Bronchial epithelial cell (primary cell): ENCODE data around the gene ALS2CL. TPM values are rescaled to one million over a fixed set of nuclear protein-coding genes. Genes with fewer than 3 reads are reported as not detected.

ENCODE experiments used
- DNase-seq: peaks from one replicate; pipeline ENCODE4 v3.0.0-alpha.2; 2010; ENCODE audit warnings: low read depth
- FAIRE-seq: peaks from 2 replicates; lab custom pipeline; 2011; peaks lifted over from hg19 to GRCh38; lab: Jason Lieb, UNC
- H3K27me3 ChIP-seq: 2 replicates; pipeline ENCODE4 v1.5.1; 2011; ENCODE audit warnings: low read length; ENCODE audit not compliant: control insufficient read depth, insufficient read depth
- H3K36me3 ChIP-seq: 2 replicates; pipeline ENCODE4 v1.5.1; 2011; ENCODE audit warnings: low read length; ENCODE audit not compliant: control insufficient read depth, insufficient read depth
- H3K4me3 ChIP-seq: 2 replicates; pipeline ENCODE4 v1.5.1; 2011; ENCODE audit warnings: mild to moderate bottlenecking, low read depth, low read length, control low read depth
- total RNA-seq: library from RNA; depleted of rRNA; stranded (reverse); fragments of >200 nt; gene quantifications from 2 replicates; pipeline ENCODE4 v1.2.1, GENCODE V29; 2014
- TF ChIP-seq, protein P1 (sequence below): IDR thresholded peaks from 2 replicates; pipeline ENCODE4 v1.5.1; 2011; ENCODE audit warnings: mild to moderate bottlenecking, moderate library complexity, low read length, control low read depth, inconsistent platforms; ENCODE audit not compliant: insufficient read depth, severe bottlenecking

The ALS2CL gene
- total RNA-seq, 1 donor from 2014 or later, result 163 TPM

GRCh38 chr3:46678280-46678679, 15.2 kb downstream of the ALS2CL start:
- TF ChIP-seq, protein P1, sequence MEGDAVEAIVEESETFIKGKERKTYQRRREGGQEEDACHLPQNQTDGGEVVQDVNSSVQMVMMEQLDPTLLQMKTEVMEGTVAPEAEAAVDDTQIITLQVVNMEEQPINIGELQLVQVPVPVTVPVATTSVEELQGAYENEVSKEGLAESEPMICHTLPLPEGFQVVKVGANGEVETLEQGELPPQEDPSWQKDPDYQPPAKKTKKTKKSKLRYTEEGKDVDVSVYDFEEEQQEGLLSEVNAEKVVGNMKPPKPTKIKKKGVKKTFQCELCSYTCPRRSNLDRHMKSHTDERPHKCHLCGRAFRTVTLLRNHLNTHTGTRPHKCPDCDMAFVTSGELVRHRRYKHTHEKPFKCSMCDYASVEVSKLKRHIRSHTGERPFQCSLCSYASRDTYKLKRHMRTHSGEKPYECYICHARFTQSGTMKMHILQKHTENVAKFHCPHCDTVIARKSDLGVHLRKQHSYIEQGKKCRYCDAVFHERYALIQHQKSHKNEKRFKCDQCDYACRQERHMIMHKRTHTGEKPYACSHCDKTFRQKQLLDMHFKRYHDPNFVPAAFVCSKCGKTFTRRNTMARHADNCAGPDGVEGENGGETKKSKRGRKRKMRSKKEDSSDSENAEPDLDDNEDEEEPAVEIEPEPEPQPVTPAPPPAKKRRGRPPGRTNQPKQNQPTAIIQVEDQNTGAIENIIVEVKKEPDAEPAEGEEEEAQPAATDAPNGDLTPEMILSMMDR, result no peak
- H3K4me3 ChIP-seq, result no peak overlapping the region
- FAIRE-seq, result peak; percentile 58
- DNase-seq, result no peak
- H3K36me3 ChIP-seq, result peaks cover 91% of the 10 kb centered on the region
- H3K27me3 ChIP-seq, result no peaks in the 10 kb centered on the region

DNA sequence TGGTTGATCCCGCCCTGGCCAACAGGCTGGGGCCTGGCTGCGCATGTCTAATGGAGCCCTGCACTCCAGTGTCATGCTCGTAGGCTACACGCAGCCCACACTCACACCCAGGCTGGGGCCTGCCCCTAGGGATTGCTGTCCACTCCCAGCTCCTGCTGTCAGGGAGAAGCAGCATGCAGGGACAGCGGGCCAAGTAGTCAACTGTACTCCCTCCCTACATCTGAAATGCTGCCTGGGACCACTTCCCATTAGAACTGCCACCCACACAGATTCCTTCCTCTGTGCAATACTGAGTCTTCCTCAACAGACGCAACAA, 16.1 kb downstream of the ALS2CL start:
- H3K27me3 ChIP-seq, result no peaks in the 10 kb centered on the region
- H3K4me3 ChIP-seq, result no peak overlapping the region
- TF ChIP-seq, protein P1, result no peak
- DNase-seq (no peak), FAIRE-seq (no peak)
- H3K36me3 ChIP-seq, result peaks cover 89% of the 10 kb centered on the region

DNA sequence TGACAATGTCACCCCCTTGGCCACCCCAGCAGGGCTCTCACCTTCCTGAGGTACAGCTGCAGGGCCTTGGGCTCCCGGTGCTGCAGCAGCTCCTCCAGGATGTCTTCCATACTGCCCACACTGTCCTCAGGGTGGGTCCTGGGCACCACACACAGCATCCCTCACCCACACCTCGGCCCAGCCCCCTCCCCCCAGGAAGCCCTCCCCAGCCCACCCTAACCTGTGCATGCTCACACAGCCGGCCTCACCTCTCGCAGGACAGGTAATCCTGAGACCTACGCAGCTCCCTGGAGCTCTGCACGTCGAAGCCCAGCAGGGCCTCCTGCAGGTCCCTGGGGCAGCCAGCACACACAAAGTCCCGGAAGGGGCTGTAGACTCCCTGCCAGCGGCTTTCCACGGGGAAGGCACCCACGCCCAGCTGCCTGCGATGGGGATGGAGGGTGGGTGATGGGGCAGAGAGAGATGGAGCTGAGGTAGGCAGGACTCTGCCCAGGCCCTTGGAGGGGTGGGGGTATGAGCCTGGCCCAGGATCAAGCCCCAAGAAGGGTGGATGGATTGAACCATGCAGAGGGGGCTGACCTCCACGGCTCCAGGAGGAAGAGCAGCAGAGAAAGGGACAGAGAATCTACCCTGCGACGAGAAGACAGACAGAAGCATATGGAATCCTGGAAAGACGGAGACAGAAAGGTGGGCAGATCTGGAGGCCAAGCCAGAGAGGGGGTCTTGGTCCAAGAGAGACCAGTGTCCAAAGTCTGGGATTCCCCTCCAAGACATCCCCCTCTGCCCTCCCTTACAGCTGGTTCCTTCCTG, 16.7 kb downstream of the ALS2CL start:
- no peak for DNase-seq
- Histone ChIP-seq H3K36me3 (peaks cover 89% of the 10 kb centered on the region), H3K27me3 (no peaks in the 10 kb centered on the region), H3K4me3 (no peak overlapping the region)
- FAIRE-seq, result no peak
- TF ChIP-seq, protein P1, result no peak

DNA sequence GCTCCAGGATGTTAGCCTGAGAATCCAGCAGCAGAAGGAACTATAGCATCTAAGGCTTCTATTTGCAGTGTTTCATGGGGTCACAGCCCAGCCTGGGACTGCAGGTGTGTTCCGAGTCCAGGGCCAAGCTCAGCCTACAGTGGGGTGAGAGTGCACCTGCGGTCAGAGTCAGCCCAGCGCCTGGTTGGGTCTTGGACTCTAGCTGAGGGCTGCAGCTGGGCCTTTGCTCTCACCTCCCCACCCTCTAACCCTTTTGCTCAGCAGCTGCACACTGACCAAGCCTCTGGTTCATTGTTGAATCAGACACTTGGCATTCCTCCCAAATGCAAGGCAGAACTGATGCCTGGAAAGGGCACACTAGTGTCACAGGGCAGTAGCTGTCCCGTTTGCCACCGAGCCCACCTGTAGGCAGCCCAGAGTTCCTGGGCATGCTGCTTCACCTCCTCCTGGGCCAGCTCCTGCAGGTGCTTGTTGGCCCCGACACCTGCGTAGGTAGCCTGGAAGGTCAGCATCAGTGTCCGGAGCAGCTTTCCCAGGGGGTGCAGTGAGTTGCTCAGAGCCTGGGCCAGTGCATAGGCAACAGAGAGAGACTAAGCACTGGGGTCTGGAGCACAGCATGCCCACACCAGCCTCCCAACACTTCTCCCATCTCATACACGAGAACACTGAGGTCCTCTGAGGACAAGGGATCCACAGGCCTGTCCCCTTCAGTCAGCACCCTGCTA, 17.5 kb downstream of the ALS2CL start:
- no peak overlapping the region for H3K4me3 ChIP-seq
- TF ChIP-seq, protein P1, result no peak
- H3K36me3 ChIP-seq, result peaks cover 88% of the 10 kb centered on the region
- DNase-seq (no peak), FAIRE-seq (no peak)
- H3K27me3 ChIP-seq, result no peaks in the 10 kb centered on the region

DNA sequence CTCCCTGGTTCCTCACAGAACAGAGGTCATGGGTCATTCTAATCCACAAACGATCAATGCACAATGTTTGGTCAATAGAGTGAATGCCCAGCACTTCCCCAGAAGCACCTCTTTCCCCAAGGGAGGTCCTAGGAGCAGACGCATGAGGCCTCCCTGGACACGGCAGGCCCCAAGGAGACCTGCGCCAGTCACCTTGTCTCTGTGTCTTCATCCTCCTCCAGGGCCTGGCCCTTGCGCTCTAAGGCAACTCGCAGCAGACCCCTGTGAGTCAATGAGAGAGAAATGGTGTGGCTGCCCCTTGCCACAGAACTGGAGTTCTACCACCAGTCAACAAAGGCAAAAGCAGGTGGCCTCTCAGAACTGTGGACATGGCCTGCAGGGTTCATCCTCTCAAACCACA, 18.1 kb downstream of the ALS2CL start:
- DNase-seq (no peak), FAIRE-seq (no peak)
- H3K4me3 ChIP-seq, result no peak overlapping the region
- no peaks in the 10 kb centered on the region for H3K27me3 ChIP-seq
- peaks cover 86% of the 10 kb centered on the region for H3K36me3 ChIP-seq
- TF ChIP-seq, protein P1, result no peak
